Mammary epithelial cell (primary cell): ENCODE results near the gene APBA3.

ENCODE experiments used
- CTCF ChIP-seq, 2 donors: IDR thresholded peaks in 1 of 2; conservative IDR thresholded peaks in 1 of 2; 2 replicates each; pipeline ENCODE4 v1.5.1; 2011 to 2012; ENCODE audit warnings: inconsistent platforms in 2 of 2, low read length in 2 of 2, mild to moderate bottlenecking in 2 of 2, control low read depth in 1 of 2, low read depth in 1 of 2; ENCODE audit not compliant: insufficient read depth in 1 of 2; ENCODE audit errors: extremely low read depth in 1 of 2
- EZH2 ChIP-seq: IDR thresholded peaks from 2 replicates; pipeline ENCODE4 v1.6.1; 2012; ENCODE audit warnings: low read length, inconsistent platforms, borderline replicate concordance

- TF ChIP-seq EZH2, result no peak
- no peak for TF ChIP-seq CTCF (conservative IDR thresholded peaks at IDR 0.05 in 1 of 2, IDR thresholded peaks at IDR 0.05 in 1 of 2; ENCODE audit: extremely low read depth in 1 of 2, insufficient read depth in 1 of 2, low read depth in 1 of 2, low read length in 2 of 2)
Measured at GRCh38 chr19:3796358-3796757, 34.9 kb upstream of the APBA3 start.
